AG04449 (cell line): ENCODE data around the gene SIL1.
"Not testable (repeated sequence)": the region's sequence is repeated elsewhere in the genome, so short reads cannot be mapped to it uniquely, and the experiment has no call there.

Experiments used
- CTCF ChIA-PET: fragments of 350-600 bp; formaldehyde crosslinking; extraction: SDS; loops from one replicate; lab custom pipeline; 2021; ENCODE audit warnings: antibody characterized with exemption; lab: Yijun Ruan, JAX
- POLR2A ChIA-PET: fragments of 400-600, 350-600 bp; formaldehyde crosslinking; extraction: SDS; loops from one replicate; lab custom pipeline; 2020; ENCODE audit warnings: antibody characterized with exemption, inconsistent platforms; lab: Yijun Ruan, JAX
- DNase-seq: peaks from one replicate; pipeline ENCODE4 v3.0.0-alpha.2; 2010; ENCODE audit warnings: low read depth, low spot score
- H3K4me3 ChIP-seq: 2 replicates; pipeline ENCODE4 v1.5.1; 2011; ENCODE audit warnings: low read depth, mild to moderate bottlenecking, control low read depth, low read length
- TF ChIP-seq, protein P1 (sequence below): IDR thresholded peaks from one replicate; pipeline ENCODE4 v1.5.1; 2011; ENCODE audit warnings: mild to moderate bottlenecking, moderate library complexity, low read length, control low read depth, inconsistent platforms; ENCODE audit not compliant: insufficient read depth; ENCODE audit errors: missing control alignments

Gene SIL1

DNA sequence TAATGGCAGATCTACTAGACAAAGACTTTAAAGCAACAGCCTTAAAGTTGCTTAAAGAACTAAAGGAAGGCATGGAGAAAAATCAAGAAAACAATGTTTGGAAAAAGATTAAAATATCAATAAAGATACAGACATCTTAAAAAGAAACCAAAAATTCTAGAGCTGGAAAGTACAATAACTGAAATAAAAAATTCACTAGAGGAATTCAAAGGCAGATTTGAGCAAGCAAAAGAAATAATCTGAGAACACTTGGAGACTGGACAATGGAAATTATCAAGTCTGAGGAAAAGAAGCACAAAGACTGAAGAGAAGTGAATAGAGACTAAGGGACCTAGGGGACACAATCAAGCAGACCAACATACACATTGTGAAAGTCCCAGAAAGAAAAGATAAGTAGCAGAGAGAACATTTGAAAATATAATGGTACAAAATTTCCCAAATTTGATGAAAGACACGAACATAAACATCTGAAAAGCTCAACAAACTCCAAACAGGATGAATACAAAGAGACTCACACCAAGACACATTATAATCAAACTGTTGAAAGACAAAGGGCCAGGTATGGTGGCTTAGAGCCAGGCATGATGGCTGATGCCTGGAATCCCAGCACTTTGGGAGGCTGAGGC is 26.3 kb downstream of the SIL1 start:
- TF ChIP-seq, protein P1, sequence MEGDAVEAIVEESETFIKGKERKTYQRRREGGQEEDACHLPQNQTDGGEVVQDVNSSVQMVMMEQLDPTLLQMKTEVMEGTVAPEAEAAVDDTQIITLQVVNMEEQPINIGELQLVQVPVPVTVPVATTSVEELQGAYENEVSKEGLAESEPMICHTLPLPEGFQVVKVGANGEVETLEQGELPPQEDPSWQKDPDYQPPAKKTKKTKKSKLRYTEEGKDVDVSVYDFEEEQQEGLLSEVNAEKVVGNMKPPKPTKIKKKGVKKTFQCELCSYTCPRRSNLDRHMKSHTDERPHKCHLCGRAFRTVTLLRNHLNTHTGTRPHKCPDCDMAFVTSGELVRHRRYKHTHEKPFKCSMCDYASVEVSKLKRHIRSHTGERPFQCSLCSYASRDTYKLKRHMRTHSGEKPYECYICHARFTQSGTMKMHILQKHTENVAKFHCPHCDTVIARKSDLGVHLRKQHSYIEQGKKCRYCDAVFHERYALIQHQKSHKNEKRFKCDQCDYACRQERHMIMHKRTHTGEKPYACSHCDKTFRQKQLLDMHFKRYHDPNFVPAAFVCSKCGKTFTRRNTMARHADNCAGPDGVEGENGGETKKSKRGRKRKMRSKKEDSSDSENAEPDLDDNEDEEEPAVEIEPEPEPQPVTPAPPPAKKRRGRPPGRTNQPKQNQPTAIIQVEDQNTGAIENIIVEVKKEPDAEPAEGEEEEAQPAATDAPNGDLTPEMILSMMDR: no peak
- CTCF ChIA-PET: interaction anchor here (0.9 kb wide), 1 partner anchor 10 kb away, joined by 3 read pairs; no protein-coding TSS in a partner anchor
- no peak for DNase-seq
- H3K4me3 ChIP-seq: no peak overlapping the region
- POLR2A ChIA-PET: no interaction called here

DNA sequence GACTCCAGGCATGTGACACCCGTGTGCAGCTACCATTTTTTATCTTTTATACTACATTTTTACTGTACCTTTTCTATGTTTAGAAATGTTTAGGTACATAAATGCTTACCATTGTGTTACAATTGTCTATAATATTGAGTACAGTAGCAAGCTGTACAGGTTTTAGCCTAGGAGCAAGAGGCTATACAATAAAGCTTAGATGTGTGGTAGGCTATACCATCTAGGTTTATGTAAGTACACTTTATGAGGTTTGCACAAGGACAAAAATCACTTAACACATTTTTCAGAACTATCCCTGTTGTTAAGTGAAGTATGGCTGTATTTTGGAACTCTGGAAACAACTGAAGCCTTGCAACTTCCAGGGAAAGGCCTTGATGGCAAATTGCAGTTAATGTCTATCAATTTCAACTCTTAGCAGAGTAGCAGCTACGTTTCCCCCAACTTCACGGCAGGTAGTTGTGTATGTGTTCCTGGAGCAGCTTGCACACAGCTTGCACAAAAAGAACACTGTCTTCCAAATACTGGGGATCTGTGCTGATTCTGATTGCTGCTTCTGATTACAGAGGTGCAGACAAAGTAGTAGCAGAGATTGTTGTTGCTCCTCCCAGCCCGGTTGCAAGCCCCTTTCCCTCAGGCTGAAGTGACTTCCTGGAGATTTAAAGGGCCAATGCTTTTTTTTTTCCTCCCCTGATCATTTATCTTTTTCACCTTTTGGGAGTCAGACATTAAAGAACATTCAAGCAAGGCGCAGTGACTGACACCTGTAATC is 30.0 kb downstream of the SIL1 start:
- ChIA-PET POLR2A (no interaction called here), CTCF (no interaction called here)
- TF ChIP-seq, protein P1: no peak

DNA sequence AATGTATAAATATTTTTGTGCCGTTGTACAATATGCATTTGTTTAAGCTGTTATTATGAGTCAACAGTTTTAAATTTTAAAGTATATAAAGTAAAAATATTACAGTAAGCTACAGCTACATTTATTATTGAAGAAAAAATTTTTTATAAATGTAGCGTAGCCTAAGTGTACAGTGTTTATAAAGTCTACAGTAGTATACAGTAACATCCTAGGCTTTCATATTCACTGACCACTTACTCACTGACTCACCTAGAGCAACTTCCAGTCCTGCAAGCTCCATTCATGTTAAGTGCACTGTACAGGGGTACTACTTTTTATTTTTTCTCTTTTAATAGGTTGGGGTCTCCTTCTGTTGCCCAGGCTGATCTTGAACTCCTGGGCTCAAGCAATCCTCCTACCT is 30.6 kb downstream of the SIL1 start:
- no peak overlapping the region for H3K4me3 ChIP-seq
- POLR2A ChIA-PET: no interaction called here
- TF ChIP-seq, protein P1: no peak
- DNase-seq: no peak
- CTCF ChIA-PET: no interaction called here

More for the DNA sequence above, 30.0 kb downstream of the SIL1 start:
- no peak overlapping the region for H3K4me3 ChIP-seq
- no peak for DNase-seq

DNA sequence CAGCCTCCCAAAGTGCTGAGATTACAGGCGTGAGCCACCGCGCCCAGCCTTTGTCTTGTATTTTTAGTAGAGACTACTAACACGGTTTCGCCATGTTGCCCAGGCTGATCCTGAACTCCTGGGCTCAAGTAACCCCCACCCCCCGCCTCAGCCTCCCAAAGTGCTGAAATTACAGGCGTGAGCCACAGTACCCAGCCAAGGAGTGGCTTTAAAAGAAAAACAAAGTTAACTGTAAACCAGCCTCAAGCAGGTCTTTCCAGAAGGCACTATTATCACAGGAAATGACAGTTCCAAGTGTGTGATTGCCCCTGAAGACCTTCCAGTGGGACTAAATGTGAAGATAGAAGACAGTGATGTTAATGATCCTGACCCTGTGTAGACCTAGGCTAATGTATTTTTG is 31.1 kb downstream of the SIL1 start:
- CTCF ChIA-PET: no interaction called here
- H3K4me3 ChIP-seq: no peak overlapping the region
- POLR2A ChIA-PET: no interaction called here
- DNase-seq: no peak
- TF ChIP-seq, protein P1: no peak

DNA sequence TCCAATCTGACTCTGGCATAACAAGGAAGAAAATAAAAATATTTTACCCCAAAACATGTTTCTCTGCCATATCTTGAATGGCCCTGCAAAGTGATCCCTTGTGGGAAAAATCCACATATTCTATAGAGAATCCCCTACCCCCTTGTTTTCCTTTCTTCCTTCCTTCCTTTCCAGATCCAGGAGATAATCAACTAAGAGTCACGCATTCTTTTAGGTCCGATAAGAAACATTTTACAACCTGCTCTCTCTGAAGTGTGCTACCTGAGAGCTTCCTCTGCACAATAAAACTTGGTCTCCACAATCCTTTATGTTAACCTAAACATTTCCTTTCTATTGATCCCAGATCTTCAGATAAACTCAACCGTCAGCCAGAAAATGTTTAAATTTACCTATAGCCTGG is 33.3 kb downstream of the SIL1 start:
- POLR2A ChIA-PET, H3K4me3 ChIP-seq, DNase-seq, CTCF ChIA-PET: not testable (repeated sequence)

DNA sequence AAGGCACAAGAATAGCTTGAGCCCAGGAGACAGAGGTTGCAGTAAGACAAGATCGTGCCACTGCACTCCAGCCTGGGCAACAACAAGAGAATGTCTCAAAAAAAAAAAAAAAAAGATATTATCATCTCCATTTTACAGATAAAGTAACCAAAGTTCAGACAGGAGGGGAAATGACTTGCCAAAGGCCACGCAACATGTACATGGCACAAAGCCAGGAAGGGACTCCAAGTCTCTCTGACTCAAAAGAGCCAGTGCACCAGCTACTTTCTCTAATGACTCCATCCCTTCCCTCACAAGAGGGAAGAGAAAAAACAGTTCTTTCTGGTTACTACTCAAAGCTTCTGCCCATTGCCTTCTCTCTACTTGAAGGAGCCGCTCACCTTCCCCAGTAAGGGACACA is 34.1 kb downstream of the SIL1 start:
- TF ChIP-seq, protein P1: no peak
- POLR2A ChIA-PET: no interaction called here
- no peak for DNase-seq
- H3K4me3 ChIP-seq: no peak overlapping the region
- CTCF ChIA-PET: interaction anchor here (0.7 kb wide), 1 partner anchor 224 kb away, joined by 3 read pairs; no protein-coding TSS in a partner anchor

DNA sequence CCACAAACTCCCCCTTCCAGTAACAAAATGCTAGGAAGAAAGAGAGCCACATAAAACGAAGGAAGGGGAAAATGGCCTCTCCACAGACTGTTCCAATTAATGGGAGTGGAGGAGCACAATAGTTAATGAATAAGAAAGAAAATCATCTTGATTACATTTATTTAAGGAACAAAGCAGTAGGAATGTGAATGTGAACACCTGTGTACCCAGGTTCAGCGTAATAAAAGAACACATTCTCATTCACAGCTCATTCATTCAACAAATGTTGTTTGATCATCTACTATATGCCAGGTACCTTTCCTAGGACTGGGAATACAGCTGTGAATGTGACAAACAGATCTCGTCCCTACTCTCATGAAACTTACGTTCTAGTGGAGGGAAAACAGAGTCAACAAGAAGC is 35.7 kb downstream of the SIL1 start:
- ChIA-PET CTCF (interaction anchor here (1.1 kb wide), 1 partner anchor 583 kb away, joined by 3 read pairs; no protein-coding TSS in a partner anchor), POLR2A (no interaction called here)
- H3K4me3 ChIP-seq: no peak overlapping the region
- TF ChIP-seq, protein P1: no peak
- no peak for DNase-seq
